ENCODE results near the gene SLC1A7. TPM values are rescaled to one million over a fixed set of nuclear protein-coding genes. Genes with fewer than 3 reads are reported as not detected.

SLC1A7 gene
- total and polyA plus RNA-seq, 2 of the 13 experiments (the other 11 are each of a cell fraction or from before 2014, with no cell fraction given), result 0.04 to 2.0 TPM

DNA sequence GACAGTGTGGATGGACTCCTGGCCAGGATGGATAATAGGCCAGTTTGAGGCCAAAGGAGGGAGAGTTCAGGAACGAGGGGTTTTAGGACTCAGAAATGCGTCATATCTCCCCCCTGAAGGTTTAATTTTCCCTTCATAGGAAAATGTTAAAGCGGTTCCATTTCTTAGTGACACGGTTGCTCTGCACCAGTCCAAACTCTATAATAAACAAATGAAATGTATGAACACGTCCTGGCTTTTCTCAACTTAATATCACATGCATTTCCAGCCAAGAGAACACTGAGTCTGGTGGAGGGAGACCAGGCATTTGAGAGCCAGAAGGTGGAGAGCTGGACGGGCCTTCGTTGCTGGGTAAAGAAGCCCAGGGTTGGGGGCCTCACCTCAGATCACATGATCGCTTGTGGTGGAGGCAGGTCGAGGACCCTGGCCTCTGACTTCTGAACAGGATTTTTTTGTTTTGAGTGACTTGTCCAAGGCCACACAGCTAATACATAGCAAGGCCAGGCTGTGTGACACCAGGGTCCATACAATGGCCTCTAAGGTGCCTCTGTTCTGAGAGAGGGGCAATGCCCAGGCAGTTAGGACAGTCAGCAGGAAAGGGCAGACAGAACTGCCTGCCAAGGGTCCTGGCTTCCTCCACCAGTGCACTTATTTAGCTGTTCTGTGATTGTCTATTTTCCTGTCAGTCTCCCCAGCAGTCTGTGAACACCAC is 11.4 kb downstream of the SLC1A7 start (continued):
- TF ChIP-seq HNF4G (IDR thresholded peaks at IDR 0.05; ENCODE audit: borderline replicate concordance, low read depth, low read length) (no peak), HNF4G (CRISPR knock-in tag; IDR thresholded peaks at IDR 0.05; ENCODE audit: borderline replicate concordance, low read depth) (0 out of 2 replicates have a peak, but pooled peaks have one; percentile 17), BRCA1 (CRISPR knock-in tag; IDR thresholded peaks at IDR 0.05) (no peak), GTF3A (CRISPR knock-in tag; conservative IDR thresholded peaks at IDR 0.05) (no peak), PPARG (CRISPR knock-in tag; conservative IDR thresholded peaks at IDR 0.05) (peak; percentile 58; the same call in 1 of the 2 replicates), FOSL1 (CRISPR knock-in tag; IDR thresholded peaks at IDR 0.05; ENCODE audit: borderline replicate concordance) (no peak), AKNA (CRISPR knock-in tag; IDR thresholded peaks at IDR 0.05; ENCODE audit: borderline replicate concordance) (no peak), ARNT2 (CRISPR knock-in tag; IDR thresholded peaks at IDR 0.05; ENCODE audit: low read depth) (no peak), RCOR2 (CRISPR knock-in tag; IDR thresholded peaks at IDR 0.05) (0 out of 2 replicates have a peak, but pooled peaks have one; percentile 21), BATF2 (CRISPR knock-in tag; IDR thresholded peaks at IDR 0.05) (no peak), ZNF460 (CRISPR knock-in tag; IDR thresholded peaks at IDR 0.05; ENCODE audit: borderline replicate concordance) (no peak), PCBP2 (optimal IDR thresholded peaks at IDR 0.05; ENCODE audit: low read depth, low read length, poor library complexity, severe bottlenecking) (no peak), KLF11 (CRISPR knock-in tag; IDR thresholded peaks at IDR 0.05) (no peak), MTA1 (CRISPR knock-in tag; IDR thresholded peaks at IDR 0.05; ENCODE audit: borderline replicate concordance) (0 out of 2 replicates have a peak, but pooled peaks have one; percentile 41), TOPORS (CRISPR knock-in tag; IDR thresholded peaks at IDR 0.05) (no peak)
- TF ChIP-seq, protein P1, sequence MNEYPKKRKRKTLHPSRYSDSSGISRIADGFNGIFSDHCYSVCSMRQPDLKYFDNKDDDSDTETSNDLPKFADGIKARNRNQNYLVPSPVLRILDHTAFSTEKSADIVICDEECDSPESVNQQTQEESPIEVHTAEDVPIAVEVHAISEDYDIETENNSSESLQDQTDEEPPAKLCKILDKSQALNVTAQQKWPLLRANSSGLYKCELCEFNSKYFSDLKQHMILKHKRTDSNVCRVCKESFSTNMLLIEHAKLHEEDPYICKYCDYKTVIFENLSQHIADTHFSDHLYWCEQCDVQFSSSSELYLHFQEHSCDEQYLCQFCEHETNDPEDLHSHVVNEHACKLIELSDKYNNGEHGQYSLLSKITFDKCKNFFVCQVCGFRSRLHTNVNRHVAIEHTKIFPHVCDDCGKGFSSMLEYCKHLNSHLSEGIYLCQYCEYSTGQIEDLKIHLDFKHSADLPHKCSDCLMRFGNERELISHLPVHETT (CRISPR knock-in tag; conservative IDR thresholded peaks at IDR 0.05), result no peak
- TF ChIP-seq, protein P2, sequence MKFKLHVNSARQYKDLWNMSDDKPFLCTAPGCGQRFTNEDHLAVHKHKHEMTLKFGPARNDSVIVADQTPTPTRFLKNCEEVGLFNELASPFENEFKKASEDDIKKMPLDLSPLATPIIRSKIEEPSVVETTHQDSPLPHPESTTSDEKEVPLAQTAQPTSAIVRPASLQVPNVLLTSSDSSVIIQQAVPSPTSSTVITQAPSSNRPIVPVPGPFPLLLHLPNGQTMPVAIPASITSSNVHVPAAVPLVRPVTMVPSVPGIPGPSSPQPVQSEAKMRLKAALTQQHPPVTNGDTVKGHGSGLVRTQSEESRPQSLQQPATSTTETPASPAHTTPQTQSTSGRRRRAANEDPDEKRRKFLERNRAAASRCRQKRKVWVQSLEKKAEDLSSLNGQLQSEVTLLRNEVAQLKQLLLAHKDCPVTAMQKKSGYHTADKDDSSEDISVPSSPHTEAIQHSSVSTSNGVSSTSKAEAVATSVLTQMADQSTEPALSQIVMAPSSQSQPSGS (CRISPR knock-in tag; IDR thresholded peaks at IDR 0.05), result no peak
- TF ChIP-seq, protein P3, sequence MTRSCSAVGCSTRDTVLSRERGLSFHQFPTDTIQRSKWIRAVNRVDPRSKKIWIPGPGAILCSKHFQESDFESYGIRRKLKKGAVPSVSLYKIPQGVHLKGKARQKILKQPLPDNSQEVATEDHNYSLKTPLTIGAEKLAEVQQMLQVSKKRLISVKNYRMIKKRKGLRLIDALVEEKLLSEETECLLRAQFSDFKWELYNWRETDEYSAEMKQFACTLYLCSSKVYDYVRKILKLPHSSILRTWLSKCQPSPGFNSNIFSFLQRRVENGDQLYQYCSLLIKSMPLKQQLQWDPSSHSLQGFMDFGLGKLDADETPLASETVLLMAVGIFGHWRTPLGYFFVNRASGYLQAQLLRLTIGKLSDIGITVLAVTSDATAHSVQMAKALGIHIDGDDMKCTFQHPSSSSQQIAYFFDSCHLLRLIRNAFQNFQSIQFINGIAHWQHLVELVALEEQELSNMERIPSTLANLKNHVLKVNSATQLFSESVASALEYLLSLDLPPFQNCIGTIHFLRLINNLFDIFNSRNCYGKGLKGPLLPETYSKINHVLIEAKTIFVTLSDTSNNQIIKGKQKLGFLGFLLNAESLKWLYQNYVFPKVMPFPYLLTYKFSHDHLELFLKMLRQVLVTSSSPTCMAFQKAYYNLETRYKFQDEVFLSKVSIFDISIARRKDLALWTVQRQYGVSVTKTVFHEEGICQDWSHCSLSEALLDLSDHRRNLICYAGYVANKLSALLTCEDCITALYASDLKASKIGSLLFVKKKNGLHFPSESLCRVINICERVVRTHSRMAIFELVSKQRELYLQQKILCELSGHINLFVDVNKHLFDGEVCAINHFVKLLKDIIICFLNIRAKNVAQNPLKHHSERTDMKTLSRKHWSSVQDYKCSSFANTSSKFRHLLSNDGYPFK (CRISPR knock-in tag; IDR thresholded peaks at IDR 0.05; ENCODE audit: borderline replicate concordance), result peak; percentile 17; the same call in 1 of the 2 replicates

Data from HepG2 (cell line).